C4-2B (cell line): Measurements from ENCODE around the gene BLCAP.

Experiments
- H3K27ac ChIP-seq: fragments of 450-650 bp; 2 replicates; pipeline ENCODE4 v1.5.1; 2017
- CTCF ChIP-seq: fragments of 450-650 bp; conservative IDR thresholded peaks from 2 replicates; pipeline ENCODE4 v1.5.1; 2017; ENCODE audit warnings: mild to moderate bottlenecking
- ZFX ChIP-seq: fragments of 450-650 bp; IDR thresholded peaks from 2 replicates; pipeline ENCODE4 v1.6.1; 2017

Gene BLCAP

DNA sequence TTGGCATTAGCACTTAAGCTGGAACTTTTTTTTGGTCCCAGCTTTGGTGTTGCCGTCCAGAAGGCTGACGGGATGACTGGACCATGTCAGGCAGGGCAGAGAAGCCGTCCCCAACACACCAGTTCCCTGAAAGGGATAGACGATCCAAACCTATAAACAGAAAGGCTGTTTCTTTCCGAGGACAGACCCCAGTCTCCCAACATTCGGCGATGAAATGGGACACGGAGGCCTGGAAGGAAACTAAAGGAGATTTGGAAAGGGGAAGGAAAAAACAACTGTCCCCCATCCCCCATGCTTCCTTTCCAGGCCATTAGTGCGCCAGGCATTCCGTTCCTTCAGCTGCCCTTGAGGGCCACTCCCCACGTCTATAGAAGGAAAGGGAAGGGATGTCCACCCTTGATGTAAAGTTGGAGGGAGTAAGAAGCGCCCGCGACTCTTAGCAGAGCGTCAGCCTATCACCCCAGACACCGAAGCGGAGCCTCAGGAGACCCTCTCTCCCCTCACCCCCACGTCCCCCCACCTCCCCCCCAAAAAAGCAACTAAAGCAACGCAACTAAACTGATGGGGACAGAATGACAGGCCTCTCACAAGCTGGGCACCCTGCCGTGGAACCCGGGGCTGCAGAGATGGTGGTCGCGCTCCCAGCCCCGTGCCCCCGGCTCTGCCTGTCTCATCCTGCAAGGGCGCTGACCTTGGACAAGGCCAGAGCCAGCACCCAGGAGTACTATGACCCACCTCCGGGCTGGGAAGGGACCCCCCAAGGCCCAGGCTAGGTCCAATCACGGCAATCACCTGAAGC, 638 bp downstream of the BLCAP start:
- peak overlapping the region; percentile 95 for H3K27ac ChIP-seq
- no peak for TF ChIP-seq CTCF
- no peak; the same call in 1 of the 2 replicates for TF ChIP-seq ZFX

- no peak for TF ChIP-seq ZFX
- TF ChIP-seq CTCF = no peak
Observed at GRCh38 chr20:37526238-37526838, 1.3 kb downstream of the BLCAP start.

DNA sequence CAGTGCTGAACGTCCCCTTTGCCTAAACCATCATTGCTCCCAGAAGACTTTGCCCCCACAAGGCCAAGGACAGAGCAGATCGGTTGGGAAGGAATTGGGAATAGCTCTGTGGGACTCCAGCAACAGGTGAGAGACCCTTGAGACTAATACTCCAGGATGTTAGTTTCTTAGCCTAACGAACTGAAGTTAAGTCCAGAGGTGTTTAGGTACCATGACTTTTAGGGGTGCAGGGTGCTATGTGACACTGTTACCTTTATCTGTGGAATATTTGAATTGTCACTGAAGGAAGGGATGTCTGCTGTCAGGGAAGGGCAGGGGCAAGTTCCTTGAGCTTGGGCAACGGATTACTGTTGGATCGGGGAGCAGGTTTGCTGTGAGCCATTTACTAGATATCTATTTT, 1.9 kb downstream of the BLCAP start:
- no peak for TF ChIP-seq CTCF
- TF ChIP-seq ZFX = no peak
- H3K27ac ChIP-seq = peak overlapping the region; percentile 95; the same call in 1 of the 2 replicates

More at GRCh38 chr20:37526238-37526838, 1.3 kb downstream of the BLCAP start:
- H3K27ac ChIP-seq = peak overlapping the region; percentile 95

- TF ChIP-seq CTCF (no peak), ZFX (no peak)
- H3K27ac ChIP-seq = no peak overlapping the region
Observed at GRCh38 chr20:37524859-37525708, 2.6 kb downstream of the BLCAP start.

DNA sequence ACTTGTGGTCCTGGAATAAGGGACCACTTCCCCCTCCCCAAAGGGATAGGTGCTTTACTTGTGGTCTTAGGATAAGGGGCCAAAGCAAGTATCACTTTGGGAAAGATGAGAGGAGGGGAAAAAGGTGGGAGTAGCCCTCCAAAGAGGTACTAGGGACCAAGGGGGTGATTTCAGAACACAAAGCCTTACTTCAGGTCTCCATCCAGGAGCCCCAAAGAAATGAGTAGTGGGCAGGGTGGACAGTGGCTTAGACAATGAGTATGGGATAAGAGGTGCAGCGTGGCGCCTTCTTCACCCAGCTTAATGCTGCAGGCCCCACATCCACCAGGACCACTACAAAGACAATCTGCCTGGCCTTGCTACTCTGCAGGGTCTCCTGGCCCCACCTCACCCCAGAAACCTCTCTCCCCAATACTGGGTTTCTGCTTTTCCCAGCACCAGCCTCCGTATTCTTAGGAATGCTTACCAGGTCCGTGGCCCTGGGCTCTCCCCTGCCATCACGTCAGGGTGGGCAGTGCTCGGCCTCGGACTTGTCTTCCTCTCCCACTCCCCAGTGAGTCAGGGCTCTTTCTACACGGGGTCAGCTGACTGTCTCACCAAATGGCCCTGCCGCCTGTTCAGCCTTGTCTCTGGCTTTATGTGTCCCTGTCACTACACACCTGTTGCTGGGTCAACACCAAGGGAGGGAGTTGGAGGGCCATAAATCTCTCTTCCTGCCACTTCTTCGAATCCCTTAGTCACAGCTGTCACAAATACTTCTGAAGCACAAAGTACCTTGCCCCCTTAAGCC, 3.6 kb downstream of the BLCAP start:
- no peak overlapping the region for H3K27ac ChIP-seq
- TF ChIP-seq CTCF (no peak), ZFX (no peak)

- TF ChIP-seq ZFX = no peak
- TF ChIP-seq CTCF = no peak
- H3K27ac ChIP-seq = no peak overlapping the region
Observed at GRCh38 chr20:37523012-37523391, 4.7 kb downstream of the BLCAP start.
